Heart left ventricle (tissue), 16 donors: ENCODE results near the gene PLOD2. TPM values are rescaled to one million over a fixed set of nuclear protein-coding genes. Genes with fewer than 3 reads are reported as not detected.

ENCODE experiments used
- ATAC-seq, 4 donors: fragments of 200-7000 bp; cut with Tn5 transposase; one replicate each; pipeline ENCODE4 v1.9.1; 2020 to 2022; ENCODE audit warnings: moderate library complexity in 4 of 4, mild to moderate bottlenecking in 3 of 4, moderate number of reproducible peaks in 1 of 4
- DNase-seq, 5 donors: peaks; one replicate each; pipeline ENCODE4 v3.0.0-alpha.2; 2020
- H3K27ac ChIP-seq, 12 donors: fragments of 200-600 bp; sonication (generic) in 4 of 12; one replicate each; pipeline versions ENCODE4 v1.5.0 to v1.8.0; 2016 to 2022; ENCODE audit warnings: mild to moderate bottlenecking in 2 of 12
- H3K27me3 ChIP-seq, 9 donors: fragments of 200-600 bp; sonication (generic) in 2 of 9; one replicate each; pipeline versions ENCODE4 v1.5.1 to v1.8.0; 2016 to 2022; ENCODE audit warnings: mild to moderate bottlenecking in 3 of 9
- H3K36me3 ChIP-seq, 9 donors: fragments of 200-600 bp; sonication (generic) in 2 of 9; one replicate each; pipeline versions ENCODE4 v1.5.0 to v1.8.0; 2018 to 2022; ENCODE audit warnings: mild to moderate bottlenecking in 2 of 9
- H3K4me1 ChIP-seq, 12 donors: fragments of 200-600 bp; sonication (generic) in 4 of 12; one replicate each; pipeline versions ENCODE4 v1.5.0 to v1.8.0; 2016 to 2022; ENCODE audit warnings: mild to moderate bottlenecking in 3 of 12
- H3K4me3 ChIP-seq, 12 donors: fragments of 200-600 bp; sonication (generic) in 4 of 12; one replicate each; pipeline versions ENCODE4 v1.5.0 to v1.8.0; 2017 to 2022; ENCODE audit warnings: mild to moderate bottlenecking in 9 of 12, moderate library complexity in 4 of 12
- H3K9me3 ChIP-seq, 12 donors: fragments of 200-600 bp; sonication (generic) in 4 of 12; one replicate each; pipeline versions ENCODE4 v1.5.0 to v1.8.0; 2016 to 2022; ENCODE audit warnings: mild to moderate bottlenecking in 1 of 12
- POLR2A ChIP-seq, 2 donors: fragments of 450-650 bp; IDR thresholded peaks; one replicate each; pipeline ENCODE4 v1.6.1; 2017; ENCODE audit warnings: antibody characterized with exemption in 2 of 2, mild to moderate bottlenecking in 2 of 2, moderate library complexity in 2 of 2
- WGBS, 4 donors: extraction: QIAGEN DNeasy Blood & Tissue Kit in 2 of 4; methylation state at CpG; one replicate each; pipeline versions ENCODE4 v1.1.5 to v1.1.7; 2013 to 2018; 5-methylcytosine and 5-hydroxymethylcytosine counted together
- intact Hi-C, 10 donors: fragments of 100-400 bp; cut with DNase I; formaldehyde crosslinking; loops; one replicate each; pipeline versions ENCODE4 v1.11.1 to v1.14.2; 2022
- polyA plus RNA-seq, 2 donors: library from polyadenylated mRNA; stranded (reverse); fragments of 200-250 nt; gene quantifications; one replicate each; pipeline ENCODE4 v1.2.3, GENCODE V29; 2013
- total RNA-seq, 9 donors: library from RNA; depleted of rRNA in 2 of 9; stranded (reverse); fragments of >200 nt in 2 of 9; fragmentation: NEBNext Ultra II Directional in 3 of 9; extraction: Animal tissue kit (Norgen Biotek cat#: 25700) in 3 of 9; gene quantifications; one replicate each; pipeline versions ENCODE4 v1.1.0 to v1.2.4, GENCODE V29; 2016 to 2023
- TF ChIP-seq, protein P1 (sequence below), 12 donors: fragments of 200-600 bp; sonication (generic) in 4 of 12; IDR thresholded peaks; one replicate each; pipeline versions ENCODE4 v1.5.0 to v1.8.0; 2018 to 2022; ENCODE audit warnings: antibody characterized with exemption in 12 of 12, mild to moderate bottlenecking in 5 of 12
- donor health status: ischemic (EF 13 %, LVEDD 7.1; RV severe dilation, severe dysfunction).
- donor health status: healthy with polysubstance abuse.
- donor health status: DM: no; HTN: yes; CAD: no.
- donor health status: DM: no; HTN: no; CAD: no.
- donor health status: ischemic (EF 25% LVEDD 6.9; RV normal size, moderate dysfunction).
- donor health status: ischemic (EF 25% LVEDD 5.7; RV mildly dilated, moderate dysfunction).
- donor health status: healthy.
- donor health status: DM: yes; HTN: yes; CAD: no.
- donor health status: ischemic (EF 35%, LVEDD 5.7; RV mildly dilated, moderate dysfunction).
- donor health status: nonischemic (EF 11% LVEDD 7.7; RV severe dilation, severe dysfunction).
- donor health status: DM: yes; HTN: yes; CAD: no.
- donor health status: PGD.
- donor health status: ischemic (EF 29% LVEDD 5.4; RV normal size, mild dysfunction).
- donor health status: nonischemic (EF 23%, LVEDD 6.1; RV moderate dilation, normal function).

The PLOD2 gene
- total and polyA plus RNA-seq, 11 donors = 6.8 to 33.0 (median 17.9) TPM

DNA sequence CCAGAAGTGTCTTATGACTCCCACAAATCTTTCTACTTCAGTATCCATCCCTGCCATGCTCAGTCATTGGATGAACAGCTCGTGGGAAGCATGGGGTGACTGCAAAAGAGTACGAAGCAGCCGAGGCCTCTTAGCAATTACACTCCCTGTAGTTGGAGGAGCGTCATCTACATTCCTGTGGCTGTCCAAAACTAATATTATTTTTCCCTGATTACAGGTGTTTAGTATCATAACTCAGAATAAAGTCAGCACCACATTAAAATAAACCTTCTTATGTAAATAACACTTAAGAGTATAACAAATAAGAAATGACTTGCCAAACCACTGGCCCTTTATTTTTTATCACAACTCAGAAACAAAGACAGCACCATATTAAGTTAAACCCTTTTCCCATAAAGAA lies 141.5 kb downstream of the PLOD2 start:
- H3K9me3 ChIP-seq = no peaks in the 10 kb centered on the region
- intact Hi-C loops = no loop called here
- WGBS, 4 donors = 65 to 81% (median 75%) methylated on average over 4 of the region's 4 CpGs
- H3K27ac ChIP-seq = no peak overlapping the region
- no peaks in the 10 kb centered on the region for H3K4me1 ChIP-seq
- DNase-seq (no peak), ATAC-seq (no peak)
- no peak overlapping the region for H3K4me3 ChIP-seq
- TF ChIP-seq, protein P1, sequence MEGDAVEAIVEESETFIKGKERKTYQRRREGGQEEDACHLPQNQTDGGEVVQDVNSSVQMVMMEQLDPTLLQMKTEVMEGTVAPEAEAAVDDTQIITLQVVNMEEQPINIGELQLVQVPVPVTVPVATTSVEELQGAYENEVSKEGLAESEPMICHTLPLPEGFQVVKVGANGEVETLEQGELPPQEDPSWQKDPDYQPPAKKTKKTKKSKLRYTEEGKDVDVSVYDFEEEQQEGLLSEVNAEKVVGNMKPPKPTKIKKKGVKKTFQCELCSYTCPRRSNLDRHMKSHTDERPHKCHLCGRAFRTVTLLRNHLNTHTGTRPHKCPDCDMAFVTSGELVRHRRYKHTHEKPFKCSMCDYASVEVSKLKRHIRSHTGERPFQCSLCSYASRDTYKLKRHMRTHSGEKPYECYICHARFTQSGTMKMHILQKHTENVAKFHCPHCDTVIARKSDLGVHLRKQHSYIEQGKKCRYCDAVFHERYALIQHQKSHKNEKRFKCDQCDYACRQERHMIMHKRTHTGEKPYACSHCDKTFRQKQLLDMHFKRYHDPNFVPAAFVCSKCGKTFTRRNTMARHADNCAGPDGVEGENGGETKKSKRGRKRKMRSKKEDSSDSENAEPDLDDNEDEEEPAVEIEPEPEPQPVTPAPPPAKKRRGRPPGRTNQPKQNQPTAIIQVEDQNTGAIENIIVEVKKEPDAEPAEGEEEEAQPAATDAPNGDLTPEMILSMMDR (IDR thresholded peaks at IDR 0.05) = no peak
- no peak for TF ChIP-seq POLR2A (IDR thresholded peaks at IDR 0.05)
- no peaks in the 10 kb centered on the region for H3K36me3 ChIP-seq
- no peaks in the 10 kb centered on the region for H3K27me3 ChIP-seq

Other genes with a start within 250 kb of the PLOD2 start
- 10 to 100 TPM in 6 of 9 donors, 1 to 10 TPM in 3; 6.2 to 36.3 (median 13.8) TPM for gene PLSCR4, start 89.9 kb upstream of the PLOD2 start, total RNA-seq
- 1 to 10 TPM; 4.0 to 6.0 TPM for gene PLSCR4, start 89.9 kb upstream of the PLOD2 start, polyA plus RNA-seq